Stimulated activated naive CD4-positive, alpha-beta T cell treated with Interleukin-2 at 50 U/mL for 16 hours (primary cell): ENCODE results near the gene ALDH4A1.
"Not testable (repeated sequence)": the region's sequence is repeated elsewhere in the genome, so short reads cannot be mapped to it uniquely, and the experiment has no call there.

ENCODE experiments used
- DNase-seq: peaks from one replicate; lab custom pipeline; 2025; lab: John Stamatoyannopoulos, UW

ALDH4A1 gene

DNA sequence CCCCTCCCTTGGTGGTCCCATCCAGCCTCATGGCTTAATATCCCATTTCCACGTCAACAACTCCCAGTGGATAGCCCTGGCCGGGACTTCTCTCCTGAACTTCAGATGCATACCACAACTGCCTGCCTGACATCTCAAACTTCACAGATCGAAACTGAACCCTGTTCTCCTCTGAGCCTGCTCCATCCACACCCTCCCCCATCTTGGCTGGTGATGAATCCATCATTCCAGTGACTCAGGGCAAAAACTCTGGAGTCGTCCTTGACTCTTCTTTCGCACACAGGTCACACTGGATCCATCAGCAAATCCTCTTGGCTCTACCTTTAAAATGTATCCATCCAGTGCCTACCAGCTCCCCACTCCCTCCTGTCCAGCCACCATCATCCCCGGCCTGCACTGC, 46.8 kb downstream of the ALDH4A1 start:
- no peak for DNase-seq

DNA sequence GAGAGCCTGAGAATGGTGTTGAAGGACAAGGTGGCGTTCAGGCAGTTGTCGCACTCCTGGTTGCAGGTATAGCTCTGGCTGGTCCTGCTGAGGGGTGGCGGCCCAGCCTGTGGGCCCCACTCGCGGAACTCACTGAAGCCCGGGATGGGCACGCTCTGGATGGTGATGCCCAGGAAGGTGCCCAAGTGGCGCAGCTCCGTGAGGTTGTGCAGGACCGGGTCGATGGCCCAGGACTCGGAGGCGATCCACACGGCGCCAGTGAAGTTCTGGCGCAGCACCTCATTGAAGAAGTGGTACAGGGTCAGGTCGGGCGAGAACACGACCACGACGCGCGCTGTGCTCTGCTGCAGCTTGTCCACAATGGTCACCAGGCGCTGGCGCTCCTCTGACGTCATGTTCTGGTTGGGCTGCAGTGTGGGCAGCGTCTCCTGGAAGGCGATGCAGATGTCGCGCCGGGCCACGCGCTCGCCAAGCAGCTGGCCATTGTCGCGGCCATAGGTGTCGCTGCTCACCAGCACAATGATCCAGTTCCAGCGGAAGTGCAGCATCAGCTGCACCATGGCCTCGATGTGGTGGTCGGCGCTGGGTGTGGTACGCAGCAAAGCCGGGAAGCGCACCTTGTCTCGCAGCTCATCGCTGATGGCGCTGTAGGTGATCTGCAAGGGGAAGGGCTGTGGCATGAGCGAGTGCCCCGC, 47.9 kb downstream of the ALDH4A1 start:
- DNase-seq, result no peak

DNA sequence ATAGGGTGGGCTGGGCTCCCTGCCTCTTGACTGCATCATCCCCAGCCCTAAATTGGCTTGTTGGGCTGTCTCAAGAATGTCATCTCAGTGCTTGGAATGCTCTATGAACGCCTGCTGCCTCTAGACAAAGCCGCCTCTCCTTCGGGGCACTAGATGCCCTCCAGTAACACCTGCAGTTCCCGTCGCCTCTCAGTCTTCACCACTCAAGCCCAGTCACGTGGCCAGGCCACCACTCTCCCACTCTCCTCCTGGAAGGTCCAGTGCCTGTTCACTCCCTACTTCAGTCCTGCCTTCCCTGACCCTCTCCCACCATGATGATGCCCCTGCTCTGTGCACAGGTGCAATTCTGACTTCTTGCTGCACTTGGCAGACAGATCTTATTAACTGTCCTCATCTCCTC, 49.9 kb downstream of the ALDH4A1 start:
- DNase-seq, result no peak

DNA sequence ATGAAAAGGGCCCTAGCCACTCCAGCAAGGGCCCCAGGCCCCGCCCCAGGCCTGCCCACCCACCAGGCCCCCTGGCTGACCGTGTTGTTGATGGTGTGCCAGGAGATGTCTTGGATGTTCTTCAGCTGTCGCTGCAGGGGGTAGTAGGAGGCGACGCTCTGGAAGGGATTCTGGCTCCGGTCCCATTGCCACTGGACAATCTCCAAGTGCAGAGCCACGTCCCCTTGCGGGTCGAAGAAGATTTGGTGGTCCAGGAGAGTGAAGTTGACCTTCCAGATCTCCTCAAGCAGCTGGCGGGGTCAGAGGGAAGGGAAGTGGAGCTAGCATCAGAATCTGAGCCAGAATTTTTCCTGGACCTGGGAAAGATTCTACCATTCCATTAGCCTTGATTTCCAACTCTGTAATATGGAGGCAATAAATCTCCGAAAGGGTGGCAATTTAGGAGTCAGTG, 53.1 kb downstream of the ALDH4A1 start:
- DNase-seq, result no peak

DNA sequence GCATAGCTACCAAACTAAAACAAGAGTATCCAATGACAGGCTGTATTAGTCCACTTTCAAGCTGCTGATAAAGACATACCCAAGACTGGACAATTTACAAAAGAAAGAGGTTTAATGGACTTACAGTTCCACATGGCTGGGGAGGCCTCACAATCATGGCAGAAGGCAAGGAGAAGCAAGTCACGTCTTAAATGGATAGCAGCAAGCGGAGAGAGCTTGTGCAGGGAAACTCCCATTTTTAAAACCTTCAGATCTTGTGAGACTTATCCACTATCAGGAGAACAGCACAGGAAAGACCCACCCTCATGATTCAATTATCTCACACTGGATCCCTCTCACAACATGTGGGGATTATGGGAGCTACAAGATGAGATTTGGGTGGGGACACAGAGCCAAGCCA, 54.6 kb downstream of the ALDH4A1 start:
- not testable (repeated sequence) for DNase-seq

DNA sequence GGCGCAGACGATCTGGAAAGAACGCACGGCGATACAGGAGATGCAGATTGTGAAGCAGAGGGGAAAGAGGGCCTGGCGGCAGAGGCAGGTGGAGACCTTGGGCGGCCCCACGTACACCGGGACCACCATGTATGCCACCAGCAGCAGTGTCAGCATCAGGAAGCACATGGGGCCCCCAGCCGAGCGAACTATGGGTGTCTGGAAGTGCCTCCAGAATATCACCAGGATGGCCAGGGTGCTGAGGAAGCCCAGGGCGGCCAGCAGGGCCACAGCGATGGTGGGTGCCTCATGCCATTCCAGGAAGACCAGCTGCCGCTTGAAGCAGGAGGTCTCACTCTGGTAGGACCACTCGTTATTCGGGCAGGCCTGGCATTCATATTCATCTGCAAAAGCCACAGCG, 62.2 kb downstream of the ALDH4A1 start:
- no peak for DNase-seq

DNA sequence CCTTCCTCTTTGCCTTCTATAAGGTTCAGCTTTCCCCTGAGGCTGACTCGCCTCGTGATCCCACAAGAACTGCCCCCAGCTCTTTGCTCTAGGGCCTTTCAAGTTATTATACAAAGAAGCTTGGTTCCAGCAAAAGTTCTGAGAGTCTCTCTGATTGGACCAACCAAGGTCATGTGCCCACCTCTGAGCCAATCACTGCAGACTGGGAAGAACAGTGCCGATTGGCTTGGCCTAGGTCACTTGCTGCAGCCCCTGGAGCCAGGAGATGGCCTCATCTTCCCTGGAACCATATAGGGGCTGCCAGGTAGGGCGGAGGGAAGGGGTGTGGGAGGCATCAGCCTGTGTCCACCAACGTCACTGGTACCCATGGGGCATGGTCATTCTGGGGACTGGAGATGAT, 65.7 kb downstream of the ALDH4A1 start:
- DNase-seq, result no peak

DNA sequence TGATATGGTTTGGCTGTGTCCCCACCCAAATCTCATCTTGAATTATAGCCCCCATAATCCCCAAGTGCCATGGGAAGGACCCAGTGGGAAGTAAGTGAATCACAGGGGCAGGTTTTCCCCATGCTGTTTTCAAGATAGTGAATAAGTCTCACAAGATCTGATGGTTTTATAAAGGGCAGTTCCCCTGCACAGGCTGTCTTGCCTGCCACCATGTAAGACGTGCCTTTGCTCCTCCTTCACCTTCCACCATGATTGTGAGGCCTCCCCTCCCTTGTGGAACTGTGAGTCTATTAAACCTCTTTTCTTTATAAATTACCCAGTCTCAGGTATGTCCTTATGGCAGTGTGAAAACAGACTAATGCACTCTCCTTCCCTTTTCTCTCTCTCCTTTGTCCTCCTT, 70.0 kb downstream of the ALDH4A1 start:
- not testable (repeated sequence) for DNase-seq

DNA sequence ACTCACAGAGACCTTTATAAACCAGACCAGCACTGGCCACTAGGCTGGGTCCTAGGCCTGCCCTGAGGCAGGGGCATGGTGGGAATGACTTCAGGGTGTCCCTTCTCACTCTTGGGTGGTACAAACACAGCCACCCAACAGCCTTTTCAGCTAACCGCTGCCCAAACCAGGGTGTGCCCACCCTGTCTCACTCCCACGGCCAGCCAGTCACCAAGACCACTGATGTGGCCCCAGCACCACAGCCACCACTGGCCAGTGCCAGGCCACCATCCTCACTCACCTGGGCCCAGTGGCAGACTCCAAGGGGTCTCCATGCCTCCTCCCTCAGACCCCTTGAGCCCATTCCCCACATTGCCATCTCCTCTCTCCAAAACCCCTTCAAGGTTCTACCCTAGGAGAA, 70.7 kb downstream of the ALDH4A1 start:
- DNase-seq, result no peak

DNA sequence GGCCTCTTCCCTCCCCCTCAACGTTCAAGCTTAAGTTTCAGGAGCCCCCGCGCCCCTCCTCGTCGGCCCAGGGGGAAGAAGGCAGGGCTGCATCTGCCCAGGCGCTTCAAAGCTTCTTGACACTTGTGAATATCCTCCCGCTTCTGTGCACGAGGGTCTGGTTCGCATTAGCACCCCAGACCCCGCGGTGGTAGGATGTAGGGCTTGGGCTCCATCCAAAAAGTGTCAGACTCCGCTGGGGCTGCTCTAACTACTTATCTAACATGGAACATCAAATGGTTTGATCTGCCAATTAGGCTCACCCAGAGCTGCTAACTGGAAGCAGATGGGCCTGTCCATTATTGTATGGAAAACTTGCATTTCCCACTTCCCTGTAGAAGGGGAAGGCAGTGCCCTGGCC, 71.8 kb downstream of the ALDH4A1 start:
- DNase-seq, result no peak

DNA sequence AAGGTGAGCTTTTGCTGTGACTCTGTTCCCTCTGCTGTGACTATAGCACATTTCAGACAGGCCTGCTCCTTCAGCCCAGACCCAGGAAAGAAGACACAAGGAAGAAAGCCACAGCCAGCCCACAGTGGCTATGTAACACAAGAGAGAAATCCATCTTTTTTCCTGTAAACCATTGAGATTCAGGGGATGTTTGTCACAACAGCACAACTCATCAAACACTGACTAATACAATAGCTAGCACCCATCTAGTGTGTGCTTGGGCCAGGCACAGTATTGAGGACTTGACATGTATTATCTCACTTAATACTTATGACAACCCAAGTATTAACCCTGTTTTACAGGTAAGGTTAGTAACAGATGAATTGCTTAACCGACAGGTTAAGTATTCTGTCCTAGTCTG, 72.7 kb downstream of the ALDH4A1 start:
- DNase-seq, result no peak

DNA sequence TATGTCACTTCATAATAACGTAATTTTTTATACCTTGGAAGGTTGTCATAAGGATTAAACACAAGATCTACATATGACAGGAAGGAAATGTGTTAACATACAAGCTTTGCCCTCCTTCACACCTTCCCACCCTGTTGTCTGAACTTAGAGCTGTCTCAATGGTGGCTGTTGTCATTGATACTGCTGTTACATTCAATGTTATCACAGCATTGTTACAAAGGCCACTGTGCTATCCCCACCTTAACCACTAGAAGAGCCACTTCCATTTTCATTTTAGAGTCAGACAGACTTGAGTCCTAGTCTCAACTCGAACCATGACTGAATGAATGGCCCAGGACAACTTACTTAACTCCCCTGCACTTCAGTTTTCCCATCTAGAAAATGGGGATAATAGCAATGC, 74.1 kb downstream of the ALDH4A1 start:
- DNase-seq, result no peak

DNA sequence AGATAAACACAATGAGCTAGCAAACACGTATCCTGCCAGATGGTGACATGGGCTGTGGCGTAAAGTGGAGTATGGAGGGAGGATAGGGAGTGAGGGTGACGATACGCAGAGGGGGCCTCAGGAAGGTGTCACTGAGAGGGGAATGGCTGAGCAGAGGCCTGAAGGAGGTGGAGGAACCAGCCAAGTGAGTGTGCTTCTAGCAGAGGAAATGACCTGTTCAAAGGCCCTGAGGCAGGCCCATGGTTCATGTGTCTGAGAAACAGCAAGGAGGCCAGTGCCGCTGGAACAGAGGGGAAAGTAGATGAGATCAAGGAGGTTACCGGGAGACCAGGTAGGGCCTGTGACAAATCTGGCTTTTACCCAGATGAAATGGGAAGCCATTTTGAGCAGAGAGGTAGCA, 78.9 kb downstream of the ALDH4A1 start:
- no peak for DNase-seq
